Motor neuron (in vitro differentiated cells): ENCODE data around the gene MBP. TPM values are rescaled to one million over a fixed set of nuclear protein-coding genes. Genes with fewer than 3 reads are reported as not detected.

Experiments used
- ATAC-seq, 8 experiments: fragments of 200-7000 bp; cut with Tn5 transposase; replicated peaks in 6 of 8; 2 replicates each; pipeline ENCODE4 v1.8.0; 2021; ENCODE audit warnings: mild to moderate bottlenecking in 8 of 8, moderate library complexity in 8 of 8
- H3K27ac ChIP-seq, 2 donors: fragments of 250-450 bp; sonication (Bioruptor Pico); 2 replicates each; pipeline ENCODE4 v1.9.0; 2021; ENCODE audit warnings: antibody characterized with exemption in 2 of 2, mild to moderate bottlenecking in 2 of 2, moderate library complexity in 1 of 2
- H3K4me1 ChIP-seq, 2 donors: fragments of 250-450 bp; sonication (Bioruptor Pico); replicated peaks in 1 of 2; 2 replicates each; pipeline ENCODE4 v1.6.1; 2021; ENCODE audit warnings: antibody characterized with exemption in 2 of 2, mild to moderate bottlenecking in 2 of 2, moderate library complexity in 1 of 2
- H3K4me3 ChIP-seq, 5 donors: fragments of 250-450 bp; sonication (Bioruptor Pico); 2 replicates each; pipeline ENCODE4 v1.9.0; 2021; ENCODE audit warnings: antibody characterized with exemption in 5 of 5, mild to moderate bottlenecking in 5 of 5, moderate library complexity in 4 of 5
- WGBS, 10 experiments: fragments of 450-650 bp; shearing (Covaris generic); methylation state at CpG; one replicate each; pipeline ENCODE4 v1.0.0; 2022; 5-methylcytosine and 5-hydroxymethylcytosine counted together
- in situ Hi-C, 9 experiments: fragments of 400-800 bp; cut with MboI; loops; one replicate each; pipeline ENCODE4 v1.15.0; 2021; ENCODE audit warnings: low sequenced_read_pairs in 9 of 9, low pct_unique_long_range_greater_than_20kb in 2 of 9; ENCODE audit not compliant: unreplicated experiment in 9 of 9
- total RNA-seq, 8 experiments: library from RNA; unstranded; fragments of 300-600 nt; gene quantifications; 2 replicates each; pipeline versions ENCODE4 v1.2.3 to v1.2.4, GENCODE V29; 2022

The MBP gene
- total RNA-seq, 8 experiments from 2014 or later: 1.6 to 52.1 (median 4.0) TPM

GRCh38 chr18:76984193-76985155 lies 148.1 kb downstream of the MBP start:
- no peak for ATAC-seq
- in situ Hi-C loops: no loop called here
- Histone ChIP-seq H3K4me1 (peaks cover 6 to 7% of the 10 kb centered on the region in 2 donors), H3K27ac (no peak overlapping the region), H3K4me3 (no peak overlapping the region)
- 60 to 100% (median 88%) methylated on average over 1 to 12 of the region's 40 CpGs; no CpG with 5 or more reads in 2 of the 10 experiments for WGBS, 10 experiments

- peaks cover 6 to 7% of the 10 kb centered on the region in 2 donors for H3K4me1 ChIP-seq
- WGBS, 10 experiments: 17 to 80% (median 50%) methylated on average over 1 to 3 of the region's 10 CpGs; no CpG with 5 or more reads in 4 of the 10 experiments
- no peak overlapping the region for H3K27ac ChIP-seq
- in situ Hi-C loops: no loop called here
- no peak overlapping the region for H3K4me3 ChIP-seq
- peak; percentile 16 to 47 (median 30) for ATAC-seq
Observed at GRCh38 chr18:76983613-76984051, 149.0 kb downstream of the MBP start.

GRCh38 chr18:76982841-76983583 lies 149.6 kb downstream of the MBP start:
- WGBS, 10 experiments: 0 to 67% (median 22%) methylated on average over 1 to 9 of the region's 15 CpGs; no CpG with 5 or more reads in 6 of the 10 experiments
- ATAC-seq: peak; percentile 93 to 97 (median 96)
- Histone ChIP-seq H3K4me3 (no peak overlapping the region), H3K27ac (no peak overlapping the region), H3K4me1 (peaks cover 6 to 7% of the 10 kb centered on the region in 2 donors)
- in situ Hi-C loops: no loop called here

GRCh38 chr18:76982038-76982437 lies 150.5 kb downstream of the MBP start:
- no peak overlapping the region for H3K27ac ChIP-seq
- WGBS, 10 experiments: 86 to 93% (median 92%) methylated on average over 2 to 5 of the region's 5 CpGs; no CpG with 5 or more reads in 6 of the 10 experiments
- no peak overlapping the region for H3K4me3 ChIP-seq
- no peak for ATAC-seq
- peaks cover 7 to 12% of the 10 kb centered on the region in 2 donors for H3K4me1 ChIP-seq
- in situ Hi-C loops: no loop called here

- Histone ChIP-seq H3K4me3 (no peak overlapping the region), H3K27ac (no peak overlapping the region), H3K4me1 (peaks cover 7 to 13% of the 10 kb centered on the region in 2 donors)
- ATAC-seq: no peak
- in situ Hi-C loops: no loop called here
- WGBS, 10 experiments: 56 to 97% (median 74%) methylated on average over 3 to 10 of the region's 13 CpGs; no CpG with 5 or more reads in 2 of the 10 experiments
Observed at GRCh38 chr18:76981396-76981968, 151.1 kb downstream of the MBP start.

- 69 to 87% (median 76%) methylated on average over 3 to 14 of the region's 23 CpGs; no CpG with 5 or more reads in 1 of the 10 experiments for WGBS, 10 experiments
- in situ Hi-C loops: no loop called here
- Histone ChIP-seq H3K27ac (no peak overlapping the region), H3K4me3 (no peak overlapping the region), H3K4me1 (peaks cover 7 to 13% of the 10 kb centered on the region in 2 donors)
- ATAC-seq: no peak
Observed at GRCh38 chr18:76980663-76981395, 151.8 kb downstream of the MBP start.

- H3K4me3 ChIP-seq: no peak overlapping the region
- peaks cover 7 to 13% of the 10 kb centered on the region in 2 donors for H3K4me1 ChIP-seq
- no peak overlapping the region for H3K27ac ChIP-seq
- 86 to 100% (median 92%) methylated on average over 2 to 7 of the region's 17 CpGs; no CpG with 5 or more reads in 3 of the 10 experiments for WGBS, 10 experiments
- in situ Hi-C loops: no loop called here
- ATAC-seq: no peak
Observed at GRCh38 chr18:76979906-76980305, 152.7 kb downstream of the MBP start.

GRCh38 chr18:76979111-76979751 lies 153.4 kb downstream of the MBP start:
- in situ Hi-C loops: no loop called here
- H3K27ac ChIP-seq: no peak overlapping the region
- ATAC-seq: no peak
- peaks cover 12 to 17% of the 10 kb centered on the region in 2 donors for H3K4me1 ChIP-seq
- H3K4me3 ChIP-seq: no peak overlapping the region
- 89 to 96% (median 90%) methylated on average over 4 to 22 of the region's 31 CpGs; no CpG with 5 or more reads in 3 of the 10 experiments for WGBS, 10 experiments

- Histone ChIP-seq H3K4me3 (no peak overlapping the region), H3K4me1 (peaks cover 11 to 17% of the 10 kb centered on the region in 2 donors), H3K27ac (no peak overlapping the region)
- 80 to 100% (median 95%) methylated on average over 1 to 13 of the region's 14 CpGs; no CpG with 5 or more reads in 1 of the 10 experiments for WGBS, 10 experiments
- in situ Hi-C loops: no loop called here
- no peak for ATAC-seq
Observed at GRCh38 chr18:76978616-76979015, 154.0 kb downstream of the MBP start.

GRCh38 chr18:76977684-76978232 lies 154.8 kb downstream of the MBP start:
- in situ Hi-C loops: no loop called here
- ATAC-seq: no peak
- H3K27ac ChIP-seq: no peak overlapping the region
- H3K4me1 ChIP-seq: peaks cover 9 to 14% of the 10 kb centered on the region in 2 donors
- WGBS, 10 experiments: 0 to 100% (median 75%) methylated on average over 1 to 11 of the region's 11 CpGs; no CpG with 5 or more reads in 1 of the 10 experiments
- H3K4me3 ChIP-seq: no peak overlapping the region

- in situ Hi-C loops: no loop called here
- 80 to 100% (median 95%) methylated on average over 2 to 10 of the region's 14 CpGs; no CpG with 5 or more reads in 4 of the 10 experiments for WGBS, 10 experiments
Observed at GRCh38 chr18:76977108-76977621, 155.4 kb downstream of the MBP start.

More at GRCh38 chr18:76977108-76977621, 155.4 kb downstream of the MBP start:
- no peak overlapping the region for H3K4me3 ChIP-seq
- no peak overlapping the region for H3K27ac ChIP-seq
- peak in 2 of 8 experiments; percentile 25 to 30 for ATAC-seq
- H3K4me1 ChIP-seq: peaks cover 9 to 14% of the 10 kb centered on the region in 2 donors
